ENCODE measurements around the gene LILRB4. TPM values are rescaled to one million over a fixed set of nuclear protein-coding genes. Genes with fewer than 3 reads are reported as not detected.

LILRB4 gene
- total RNA-seq, 1 experiment from 2014 or later = not detected

DNA sequence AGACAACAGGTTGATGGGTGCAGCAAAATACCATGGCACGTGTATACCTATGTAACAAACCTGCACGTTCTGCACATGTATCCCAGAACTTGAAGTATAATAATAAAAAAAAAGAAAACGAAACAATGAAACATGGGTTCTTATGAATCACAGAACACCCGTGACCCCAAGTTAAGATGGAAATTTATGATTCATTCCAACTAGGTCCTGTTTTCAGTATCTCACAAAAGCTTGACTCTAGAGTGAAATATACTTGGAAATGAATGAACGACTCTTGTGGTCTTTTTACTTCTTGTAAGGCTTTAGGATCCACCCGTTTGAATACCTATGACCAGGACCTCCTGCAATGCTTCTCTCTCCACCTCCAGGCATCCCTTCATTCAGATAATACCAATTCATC is 3.5 kb upstream of the LILRB4 start:
- Histone ChIP-seq H3K27ac (ENCODE audit: low read depth, low read length, poor library complexity, severe bottlenecking) (no peak overlapping the region), H3K36me3 (ENCODE audit: insufficient read depth, low read length, poor library complexity, severe bottlenecking) (no peaks in the 10 kb centered on the region), H3K4me3 (ENCODE audit: low read depth, low read length, poor library complexity, severe bottlenecking) (no peak overlapping the region), H3K27me3 (replicated peaks; ENCODE audit: insufficient read depth, low read depth, low read length, poor library complexity) (peaks cover 4% of the 10 kb centered on the region), H3K9me3 (ENCODE audit: low read depth, low read length, poor library complexity, severe bottlenecking) (no peaks in the 10 kb centered on the region), H3K4me1 (ENCODE audit: insufficient read depth, low read length, poor library complexity, severe bottlenecking) (peaks cover 7% of the 10 kb centered on the region)
- ChIA-PET POLR2A (ENCODE audit: low non-redundant PET) (no interaction called here), CTCF (no interaction called here)
- TF ChIP-seq EZH2 (IDR thresholded peaks at IDR 0.05; ENCODE audit: borderline replicate concordance, low read depth, low read length, poor library complexity, severe bottlenecking) = no peak
- TF ChIP-seq, protein P1, sequence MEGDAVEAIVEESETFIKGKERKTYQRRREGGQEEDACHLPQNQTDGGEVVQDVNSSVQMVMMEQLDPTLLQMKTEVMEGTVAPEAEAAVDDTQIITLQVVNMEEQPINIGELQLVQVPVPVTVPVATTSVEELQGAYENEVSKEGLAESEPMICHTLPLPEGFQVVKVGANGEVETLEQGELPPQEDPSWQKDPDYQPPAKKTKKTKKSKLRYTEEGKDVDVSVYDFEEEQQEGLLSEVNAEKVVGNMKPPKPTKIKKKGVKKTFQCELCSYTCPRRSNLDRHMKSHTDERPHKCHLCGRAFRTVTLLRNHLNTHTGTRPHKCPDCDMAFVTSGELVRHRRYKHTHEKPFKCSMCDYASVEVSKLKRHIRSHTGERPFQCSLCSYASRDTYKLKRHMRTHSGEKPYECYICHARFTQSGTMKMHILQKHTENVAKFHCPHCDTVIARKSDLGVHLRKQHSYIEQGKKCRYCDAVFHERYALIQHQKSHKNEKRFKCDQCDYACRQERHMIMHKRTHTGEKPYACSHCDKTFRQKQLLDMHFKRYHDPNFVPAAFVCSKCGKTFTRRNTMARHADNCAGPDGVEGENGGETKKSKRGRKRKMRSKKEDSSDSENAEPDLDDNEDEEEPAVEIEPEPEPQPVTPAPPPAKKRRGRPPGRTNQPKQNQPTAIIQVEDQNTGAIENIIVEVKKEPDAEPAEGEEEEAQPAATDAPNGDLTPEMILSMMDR (conservative IDR thresholded peaks at IDR 0.05; ENCODE audit: low read depth, low read length) = no peak
- intact Hi-C loops (cut with micrococcal nuclease; ENCODE audit: unreplicated experiment) = no loop called here
- no TSS peak for BruUV-seq (replicated peaks)
- no peak for DNase-seq (ENCODE audit: low spot score)

DNA sequence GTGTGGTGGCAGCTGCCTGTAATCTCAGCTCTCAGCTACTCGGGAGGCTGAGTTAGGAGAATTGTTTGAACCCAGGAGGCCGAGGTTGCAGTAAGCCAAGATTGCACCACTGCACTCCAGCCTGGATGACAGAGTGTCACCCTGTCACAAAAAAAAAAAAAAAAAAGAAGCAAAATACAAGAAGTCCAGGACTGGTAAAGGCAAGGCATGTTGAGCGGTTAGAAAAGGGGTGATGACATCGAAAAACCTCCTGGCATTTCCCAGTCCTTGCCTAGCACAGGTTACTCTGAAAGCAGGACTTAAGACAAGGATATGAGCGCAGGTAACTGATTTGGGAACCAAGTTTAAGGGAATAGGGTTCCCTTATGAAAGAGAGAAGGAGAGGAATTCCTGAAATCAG is 2.5 kb upstream of the LILRB4 start:
- Histone ChIP-seq H3K27me3 (replicated peaks; ENCODE audit: insufficient read depth, low read depth, low read length, poor library complexity) (peaks cover 4% of the 10 kb centered on the region), H3K4me3 (ENCODE audit: low read depth, low read length, poor library complexity, severe bottlenecking) (no peak overlapping the region), H3K27ac (ENCODE audit: low read depth, low read length, poor library complexity, severe bottlenecking) (no peak overlapping the region), H3K36me3 (ENCODE audit: insufficient read depth, low read length, poor library complexity, severe bottlenecking) (no peaks in the 10 kb centered on the region), H3K4me1 (ENCODE audit: insufficient read depth, low read length, poor library complexity, severe bottlenecking) (peaks cover under 1% of the 10 kb centered on the region), H3K9me3 (ENCODE audit: low read depth, low read length, poor library complexity, severe bottlenecking) (no peaks in the 10 kb centered on the region)
- no peak for TF ChIP-seq EZH2 (IDR thresholded peaks at IDR 0.05; ENCODE audit: borderline replicate concordance, low read depth, low read length, poor library complexity, severe bottlenecking)
- TF ChIP-seq, protein P1 (conservative IDR thresholded peaks at IDR 0.05; ENCODE audit: low read depth, low read length) = no peak
- no TSS peak for BruUV-seq (replicated peaks)
- ChIA-PET CTCF (no interaction called here), POLR2A (ENCODE audit: low non-redundant PET) (no interaction called here)
- intact Hi-C loops (cut with micrococcal nuclease; ENCODE audit: unreplicated experiment) = no loop called here
- no peak for DNase-seq (ENCODE audit: low spot score)

DNA sequence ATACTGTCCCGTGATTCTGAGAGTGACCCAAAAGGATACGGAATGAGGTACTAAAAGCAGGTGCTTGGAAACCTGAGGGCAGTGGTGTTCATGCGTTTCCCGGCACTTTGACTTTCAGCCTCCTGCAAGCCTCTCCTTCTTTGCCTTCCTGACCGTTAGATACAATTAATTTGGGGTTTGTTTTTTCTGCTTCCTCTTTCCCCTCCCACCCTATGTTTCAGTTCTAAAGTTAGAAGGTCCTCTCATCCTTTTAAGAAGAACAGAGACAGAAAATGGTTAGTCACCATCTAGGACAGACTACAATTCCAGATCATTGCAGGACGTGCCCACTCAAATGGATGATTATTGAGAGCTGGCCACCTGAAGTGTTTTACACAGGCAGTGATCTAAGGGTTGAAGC is 1.8 kb upstream of the LILRB4 start:
- Histone ChIP-seq H3K27ac (ENCODE audit: low read depth, low read length, poor library complexity, severe bottlenecking) (no peak overlapping the region), H3K4me3 (ENCODE audit: low read depth, low read length, poor library complexity, severe bottlenecking) (no peak overlapping the region), H3K27me3 (replicated peaks; ENCODE audit: insufficient read depth, low read depth, low read length, poor library complexity) (peaks cover 4% of the 10 kb centered on the region), H3K36me3 (ENCODE audit: insufficient read depth, low read length, poor library complexity, severe bottlenecking) (no peaks in the 10 kb centered on the region), H3K9me3 (ENCODE audit: low read depth, low read length, poor library complexity, severe bottlenecking) (no peaks in the 10 kb centered on the region), H3K4me1 (ENCODE audit: insufficient read depth, low read length, poor library complexity, severe bottlenecking) (no peaks in the 10 kb centered on the region)
- TF ChIP-seq EZH2 (IDR thresholded peaks at IDR 0.05; ENCODE audit: borderline replicate concordance, low read depth, low read length, poor library complexity, severe bottlenecking) = no peak
- TF ChIP-seq, protein P1 (conservative IDR thresholded peaks at IDR 0.05; ENCODE audit: low read depth, low read length) = no peak
- BruUV-seq (replicated peaks) = no TSS peak
- intact Hi-C loops (cut with micrococcal nuclease; ENCODE audit: unreplicated experiment) = no loop called here
- CTCF ChIA-PET = no interaction called here
- POLR2A ChIA-PET (ENCODE audit: low non-redundant PET) = no interaction called here
- DNase-seq (ENCODE audit: low spot score) = no peak

Data from A673 (cell line).